ENCODE data around the gene PFN3.
"Not testable (repeated sequence)": the region's sequence is repeated elsewhere in the genome, so short reads cannot be mapped to it uniquely, and the experiment has no call there.

The PFN3 gene

GRCh38 chr5:177372034-177372896, 28.2 kb downstream of the PFN3 start:
- no peak for DNase-seq (ENCODE audit: low read depth)

GRCh38 chr5:177371120-177372033, 29.1 kb downstream of the PFN3 start:
- no peak for DNase-seq (ENCODE audit: low read depth)

DNA sequence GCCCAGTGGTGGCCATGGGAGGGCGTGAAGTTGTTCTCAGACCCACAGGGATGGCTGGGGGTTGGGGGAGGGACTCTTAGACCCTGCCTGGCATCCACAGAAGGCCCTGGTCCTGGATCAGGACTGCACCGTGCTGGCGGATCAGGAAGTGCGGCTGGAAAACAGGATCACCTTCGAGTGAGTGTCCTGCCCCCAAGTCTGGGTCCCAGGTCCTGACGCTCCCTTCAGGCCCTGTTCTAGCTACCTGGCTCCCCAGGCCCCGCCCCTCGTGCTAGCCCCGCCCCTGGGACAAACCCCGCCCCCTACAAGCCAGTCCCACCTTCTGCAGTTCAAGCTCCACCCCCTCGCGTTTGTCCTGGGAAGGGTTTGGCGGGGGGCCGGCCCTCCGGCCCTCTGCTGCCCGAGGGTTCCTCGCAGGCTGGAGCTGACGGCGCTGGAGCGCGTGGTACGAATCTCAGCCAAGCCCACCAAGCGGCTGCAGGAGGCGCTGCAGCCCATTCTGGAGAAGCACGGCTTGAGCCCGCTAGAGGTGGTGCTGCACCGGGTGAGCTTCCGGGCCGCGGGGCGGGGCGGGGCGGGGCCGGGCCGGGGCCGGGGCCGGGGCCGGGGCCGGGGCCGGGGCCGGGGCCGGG, 29.9 kb downstream of the PFN3 start:
- DNase-seq (ENCODE audit: low read depth) = no peak

DNA sequence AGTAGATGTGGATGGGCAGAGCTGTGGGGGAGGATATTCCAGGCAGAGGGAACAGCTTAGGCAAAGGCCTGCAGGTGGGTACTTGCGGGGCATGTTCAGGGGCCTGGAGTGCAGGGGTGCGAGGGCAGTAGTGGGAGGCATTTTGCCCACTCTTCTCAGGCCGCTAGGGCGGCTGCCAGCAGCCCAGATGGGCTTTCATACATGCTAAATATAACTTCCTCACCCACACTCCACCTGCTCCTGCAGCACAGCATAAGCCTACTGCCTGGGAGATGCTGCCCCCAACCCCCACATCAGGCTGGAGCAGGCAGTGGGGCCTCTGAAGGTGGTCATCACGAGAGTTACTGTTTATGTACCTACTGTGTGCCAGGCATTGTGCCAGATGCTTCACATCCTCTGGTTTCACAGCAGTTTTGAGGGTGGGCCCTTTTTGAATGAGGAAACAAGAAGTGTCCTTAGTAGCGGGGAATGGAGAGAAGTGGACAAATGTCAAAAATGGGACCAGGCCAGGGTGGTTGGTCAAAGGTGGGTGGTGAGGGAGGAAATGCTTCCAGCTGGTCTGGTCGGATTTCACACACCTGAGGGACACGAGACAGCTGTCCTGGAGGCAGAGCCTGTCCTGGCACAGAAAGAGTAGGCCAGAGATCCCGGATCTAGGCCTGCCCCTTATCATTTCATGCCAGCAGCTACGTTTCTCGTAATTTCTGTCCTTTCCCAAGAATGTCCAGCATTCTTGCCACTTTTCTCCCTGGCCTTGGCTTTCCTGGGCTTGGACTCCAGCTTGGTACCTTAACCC, 30.6 kb downstream of the PFN3 start:
- DNase-seq (ENCODE audit: low read depth) = no peak

- DNase-seq (ENCODE audit: low read depth) = no peak
Measured at GRCh38 chr5:177368869-177369644, 31.4 kb downstream of the PFN3 start.

DNA sequence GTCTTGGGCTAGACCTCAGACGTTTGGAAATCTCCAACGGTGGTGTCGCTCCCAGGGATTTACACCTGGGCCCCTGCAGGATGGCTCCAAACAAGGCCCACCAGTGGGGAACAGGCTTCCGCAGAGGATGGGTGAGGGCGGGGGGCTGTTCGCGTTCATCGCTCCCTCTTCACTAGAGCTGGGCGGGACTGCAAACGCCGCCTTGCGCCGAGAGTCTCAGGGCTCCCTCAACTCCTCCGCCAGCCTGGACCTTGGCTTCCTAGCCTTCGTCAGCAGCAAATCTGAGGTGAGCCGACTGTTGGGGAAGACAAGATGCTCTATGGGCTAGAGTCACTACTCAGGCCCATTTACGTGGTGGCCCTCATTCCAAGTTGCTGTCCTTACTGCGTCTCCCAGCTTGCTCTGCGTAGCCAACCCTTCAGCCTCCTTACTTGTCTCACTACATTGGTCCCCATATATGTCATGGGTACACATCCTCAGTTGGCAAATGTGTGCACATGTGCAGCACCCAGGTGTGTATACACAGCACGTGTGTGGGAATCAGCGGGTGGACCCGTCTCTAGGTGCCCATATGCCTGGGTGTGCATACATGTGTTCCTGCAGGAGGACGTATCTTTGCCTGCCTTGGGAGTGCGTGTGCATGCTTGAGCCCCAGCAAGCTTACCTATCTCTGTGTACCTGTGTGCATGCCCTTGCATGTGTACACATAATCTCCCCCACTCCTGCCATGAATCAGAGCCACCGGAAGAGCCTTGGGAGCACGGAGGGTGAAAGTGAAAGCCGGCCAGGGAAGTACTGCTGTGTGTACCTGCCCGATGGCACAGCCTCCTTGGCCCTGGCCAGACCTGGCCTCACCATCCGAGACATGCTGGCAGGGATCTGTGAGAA, 32.2 kb downstream of the PFN3 start:
- DNase-seq (ENCODE audit: low read depth) = no peak

DNA sequence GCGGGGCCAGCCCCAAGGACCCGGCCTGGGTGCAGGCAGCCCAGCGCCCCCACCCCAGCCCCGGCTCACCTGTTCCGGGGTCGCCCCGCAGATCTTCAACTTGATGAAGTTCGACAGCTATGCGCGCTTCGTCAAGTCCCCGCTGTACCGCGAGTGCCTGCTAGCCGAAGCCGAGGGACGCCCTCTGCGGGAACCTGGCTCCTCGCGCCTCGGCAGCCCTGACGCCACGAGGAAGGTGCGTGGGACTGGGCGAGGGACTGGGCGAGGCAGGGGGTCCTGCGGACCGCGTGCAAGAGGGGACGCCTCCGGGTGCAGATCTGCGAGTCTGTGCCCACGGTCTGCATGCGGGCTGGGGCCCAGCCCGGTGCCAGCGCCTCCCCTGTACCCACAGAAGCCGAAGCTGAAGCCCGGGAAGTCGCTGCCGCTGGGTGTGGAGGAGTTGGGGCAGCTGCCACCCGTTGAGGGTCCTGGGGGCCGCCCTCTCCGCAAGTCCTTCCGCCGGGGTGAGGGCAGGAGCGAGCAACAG, 33.1 kb downstream of the PFN3 start:
- DNase-seq (ENCODE audit: low read depth) = no peak

DNA sequence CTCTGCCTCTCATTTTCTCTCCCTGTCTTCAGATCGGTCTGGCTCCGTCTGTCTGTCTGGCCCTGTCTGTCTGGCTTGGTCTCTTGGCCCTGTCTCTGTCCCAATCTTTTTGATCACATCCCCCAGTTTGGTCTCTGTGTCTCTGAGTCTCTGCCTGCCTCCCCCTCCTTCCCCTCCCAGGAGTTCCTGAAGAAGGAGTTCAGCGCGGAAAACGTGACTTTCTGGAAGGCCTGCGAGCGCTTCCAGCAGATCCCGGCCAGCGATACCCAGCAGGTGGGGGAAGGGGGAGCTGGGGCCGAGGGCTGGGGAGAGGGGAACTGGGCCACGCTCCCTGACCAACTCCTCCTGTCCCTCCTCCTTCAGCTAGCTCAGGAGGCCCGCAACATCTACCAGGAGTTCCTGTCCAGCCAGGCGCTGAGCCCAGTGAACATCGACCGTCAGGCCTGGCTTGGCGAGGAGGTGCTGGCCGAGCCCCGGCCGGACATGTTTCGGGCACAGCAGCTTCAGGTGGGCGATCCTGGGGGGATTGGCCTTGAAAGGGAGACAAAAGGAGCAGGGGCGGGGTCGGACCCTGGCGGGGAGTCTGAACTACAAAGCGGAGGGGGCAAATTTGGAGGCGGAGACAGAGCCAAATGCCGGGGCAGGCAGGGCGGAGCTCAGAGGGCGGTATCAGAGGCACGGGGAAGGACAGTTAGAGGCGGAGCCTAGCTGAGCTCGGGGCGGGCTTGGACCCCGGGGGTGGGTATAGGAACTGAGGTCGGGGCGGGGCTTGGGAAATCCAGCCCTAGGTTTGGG, 33.7 kb downstream of the PFN3 start:
- no peak for DNase-seq (ENCODE audit: low read depth)

GRCh38 chr5:177365845-177366527, 34.5 kb downstream of the PFN3 start:
- DNase-seq (ENCODE audit: low read depth) = no peak

- DNase-seq (ENCODE audit: low read depth) = no peak
Measured at GRCh38 chr5:177364159-177364962, 36.1 kb downstream of the PFN3 start.

- no peak for DNase-seq (ENCODE audit: low read depth)
Measured at GRCh38 chr5:177363565-177363964, 36.9 kb downstream of the PFN3 start.

GRCh38 chr5:177362610-177363507, 37.6 kb downstream of the PFN3 start:
- DNase-seq (ENCODE audit: low read depth) = no peak

DNA sequence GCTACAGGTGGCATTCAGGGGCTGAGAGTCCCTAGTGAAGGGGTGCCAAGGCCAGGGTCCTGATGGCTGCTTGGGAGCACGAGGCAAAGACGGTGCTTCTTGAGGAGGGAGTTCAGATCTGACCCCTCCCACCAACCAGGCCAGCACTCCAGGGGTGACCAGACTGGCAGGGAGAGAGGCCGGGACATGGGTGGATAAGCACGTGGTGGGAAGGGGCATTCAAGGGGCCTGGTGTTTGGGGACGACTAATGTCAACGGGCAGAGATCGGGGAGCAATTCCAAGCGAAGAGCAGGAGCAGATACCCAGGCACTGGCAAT, 38.2 kb downstream of the PFN3 start:
- no peak for DNase-seq (ENCODE audit: low read depth)

GRCh38 chr5:177361418-177362291, 38.8 kb downstream of the PFN3 start:
- no peak for DNase-seq (ENCODE audit: low read depth)

- not testable (repeated sequence) for DNase-seq (ENCODE audit: low read depth)
Measured at GRCh38 chr5:177360740-177361139, 39.7 kb downstream of the PFN3 start.
